ENCODE results near the gene AFAP1L2. TPM values are rescaled to one million over a fixed set of nuclear protein-coding genes. Genes with fewer than 3 reads are reported as not detected.

Gene AFAP1L2
- total and polyA plus RNA-seq, 8 donors: 2.6 to 25.0 (median 10.0) TPM

- H3K4me3 ChIP-seq: no peak overlapping the region
- no peaks in the 10 kb centered on the region for H3K27me3 ChIP-seq
- peaks cover 0 to 17% (median 0%) of the 10 kb centered on the region in 4 donors for H3K36me3 ChIP-seq
- WGBS, 5 donors: 41 to 55% (median 45%) methylated on average over 3 of the region's 3 CpGs
- TF ChIP-seq POLR2AphosphoS5 (IDR thresholded peaks at IDR 0.05) (peak in 1 of 3 donors; percentile 7), EP300 (IDR thresholded peaks at IDR 0.05) (no peak), CTCF (IDR thresholded peaks at IDR 0.05) (no peak), POLR2A (IDR thresholded peaks at IDR 0.05) (no peak)
- H3K9me3 ChIP-seq: no peaks in the 10 kb centered on the region
- H3K4me1 ChIP-seq: peaks cover 13 to 30% (median 25%) of the 10 kb centered on the region in 4 donors
- peak overlapping the region; percentile 17 to 73 (median 54) for H3K27ac ChIP-seq
- no peak for DNase-seq
- intact Hi-C loops (cut with DNase I; ENCODE audit: low total_unique reads): no loop called here
These were observed 146.8 kb downstream of the AFAP1L2 start for GRCh38 chr10:114257498-114257897.

GRCh38 chr10:114256822-114257221, 147.5 kb downstream of the AFAP1L2 start:
- H3K27me3 ChIP-seq: no peaks in the 10 kb centered on the region
- TF ChIP-seq EP300 (IDR thresholded peaks at IDR 0.05) (no peak), POLR2AphosphoS5 (IDR thresholded peaks at IDR 0.05) (no peak), CTCF (IDR thresholded peaks at IDR 0.05) (no peak), POLR2A (IDR thresholded peaks at IDR 0.05) (no peak)
- H3K4me1 ChIP-seq: peaks cover 13 to 30% (median 25%) of the 10 kb centered on the region in 4 donors
- no peaks in the 10 kb centered on the region for H3K9me3 ChIP-seq
- DNase-seq: no peak
- WGBS, 5 donors: 52 to 85% (median 65%) methylated on average over 3 of the region's 3 CpGs
- H3K36me3 ChIP-seq: peaks cover 0 to 17% (median 0%) of the 10 kb centered on the region in 4 donors
- H3K27ac ChIP-seq: peak overlapping the region in 4 of 5 donors; percentile 17 to 73 (median 56)
- intact Hi-C loops (cut with DNase I; ENCODE audit: low total_unique reads): no loop called here
- no peak overlapping the region for H3K4me3 ChIP-seq

GRCh38 chr10:114256008-114256765, 148.1 kb downstream of the AFAP1L2 start:
- Histone ChIP-seq H3K36me3 (peaks cover 0 to 17% (median 0%) of the 10 kb centered on the region in 4 donors), H3K27ac (no peak overlapping the region), H3K4me1 (peaks cover 13 to 28% (median 24%) of the 10 kb centered on the region in 4 donors), H3K27me3 (no peaks in the 10 kb centered on the region), H3K9me3 (no peaks in the 10 kb centered on the region), H3K4me3 (no peak overlapping the region)
- 82 to 86% (median 83%) methylated on average over 12 of the region's 12 CpGs for WGBS, 5 donors
- intact Hi-C loops (cut with DNase I; ENCODE audit: low total_unique reads): no loop called here
- DNase-seq: no peak
- TF ChIP-seq POLR2A (IDR thresholded peaks at IDR 0.05) (no peak), POLR2AphosphoS5 (IDR thresholded peaks at IDR 0.05) (no peak), EP300 (IDR thresholded peaks at IDR 0.05) (no peak), CTCF (IDR thresholded peaks at IDR 0.05) (no peak)

GRCh38 chr10:114255227-114255626, 149.1 kb downstream of the AFAP1L2 start:
- H3K9me3 ChIP-seq: no peaks in the 10 kb centered on the region
- H3K27me3 ChIP-seq: no peaks in the 10 kb centered on the region
- peaks cover 17 to 30% (median 26%) of the 10 kb centered on the region in 4 donors for H3K4me1 ChIP-seq
- no peak for TF ChIP-seq CTCF (IDR thresholded peaks at IDR 0.05)
- TF ChIP-seq POLR2AphosphoS5 (IDR thresholded peaks at IDR 0.05): no peak
- no peak for TF ChIP-seq EP300 (IDR thresholded peaks at IDR 0.05)
- no peak for TF ChIP-seq POLR2A (IDR thresholded peaks at IDR 0.05)
- no peak for DNase-seq
- 82 to 96% (median 90%) methylated on average over 1 of the region's 1 CpG for WGBS, 5 donors
- H3K4me3 ChIP-seq: no peak overlapping the region
- peaks cover 0 to 17% (median 0%) of the 10 kb centered on the region in 4 donors for H3K36me3 ChIP-seq
- intact Hi-C loops (cut with DNase I; ENCODE audit: low total_unique reads): no loop called here
- peak overlapping the region in 1 of 5 donors; percentile 12 for H3K27ac ChIP-seq

Measured in stomach (tissue), 9 donors.